Amniotic epithelial cell (primary cell): ENCODE data around the gene ITGA1.
A peak's percentile ranks its signal among the peaks of the same experiment; 100 is the strongest.

Experiments
- DNase-seq: peaks from one replicate; pipeline ENCODE4 v3.0.0-alpha.2; 2010; ENCODE audit warnings: low read depth

The ITGA1 gene

DNA sequence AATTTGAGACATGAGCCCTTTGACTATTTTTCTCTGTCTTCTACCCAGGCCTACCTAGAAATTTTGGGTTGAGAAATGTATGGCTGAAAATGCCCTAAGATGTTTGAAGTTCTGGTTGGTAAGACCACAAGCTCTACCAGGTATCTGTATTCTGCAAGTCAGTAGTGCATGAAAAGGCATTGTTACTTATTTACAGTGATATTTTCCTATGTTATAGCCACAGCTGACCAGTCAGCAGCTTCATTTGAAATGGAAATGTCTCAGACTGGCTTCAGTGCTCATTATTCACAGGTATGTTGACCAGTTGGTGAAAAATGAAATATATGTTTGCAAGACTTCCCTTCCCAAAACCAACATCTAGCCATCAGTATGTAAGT, 109.5 kb downstream of the ITGA1 start:
- DNase-seq = no peak

DNA sequence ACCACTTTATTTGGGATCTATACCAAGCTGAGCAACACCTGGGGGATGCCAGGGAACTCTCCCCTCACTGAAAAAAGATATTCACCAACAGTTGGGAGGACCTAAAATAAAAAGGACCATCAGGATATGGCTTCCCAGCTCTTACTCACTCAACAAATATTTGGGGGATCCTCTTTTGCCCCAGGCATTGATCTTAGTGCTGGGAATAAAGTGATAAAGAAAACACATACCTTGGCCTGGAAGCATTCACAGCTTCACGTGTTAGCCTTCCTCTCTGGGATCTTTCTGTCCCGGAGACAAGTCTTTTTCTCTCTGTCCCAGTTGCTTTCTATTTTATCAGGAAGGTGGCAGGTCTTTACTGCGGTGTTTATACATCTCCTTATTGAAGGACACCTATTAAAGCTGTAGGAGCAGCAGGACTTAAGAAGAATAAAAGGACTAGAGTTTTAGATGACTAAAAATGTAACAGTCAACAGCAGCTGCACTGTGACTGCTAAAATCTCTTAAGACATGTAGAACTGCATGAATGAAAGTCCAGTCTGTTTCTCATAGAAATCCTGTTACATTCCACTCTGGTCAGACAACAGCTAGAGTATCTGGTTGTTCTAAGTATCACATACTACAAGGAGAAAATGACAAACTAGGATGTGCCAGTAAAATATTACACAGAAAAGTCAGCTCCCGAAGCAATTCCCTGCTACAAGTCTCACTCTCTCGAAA, 111.4 kb downstream of the ITGA1 start:
- DNase-seq = no peak

DNA sequence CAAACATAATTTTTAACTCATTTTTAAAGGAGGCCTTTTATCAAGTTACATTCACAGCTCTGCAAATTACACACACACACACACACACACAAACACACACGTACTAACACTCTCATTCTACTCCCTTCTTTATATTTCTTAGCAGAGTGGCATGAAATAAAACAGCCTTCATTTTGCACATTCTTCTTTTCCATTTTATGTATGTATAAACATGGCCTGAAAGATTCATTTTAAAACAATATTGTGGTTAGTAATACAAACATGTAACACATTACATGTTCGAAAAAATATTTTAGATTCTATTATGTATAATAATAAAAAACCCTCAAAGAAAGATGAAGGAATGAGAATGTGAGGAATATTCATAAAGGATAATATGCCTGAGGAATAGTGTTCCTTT, 115.4 kb downstream of the ITGA1 start:
- DNase-seq = no peak

DNA sequence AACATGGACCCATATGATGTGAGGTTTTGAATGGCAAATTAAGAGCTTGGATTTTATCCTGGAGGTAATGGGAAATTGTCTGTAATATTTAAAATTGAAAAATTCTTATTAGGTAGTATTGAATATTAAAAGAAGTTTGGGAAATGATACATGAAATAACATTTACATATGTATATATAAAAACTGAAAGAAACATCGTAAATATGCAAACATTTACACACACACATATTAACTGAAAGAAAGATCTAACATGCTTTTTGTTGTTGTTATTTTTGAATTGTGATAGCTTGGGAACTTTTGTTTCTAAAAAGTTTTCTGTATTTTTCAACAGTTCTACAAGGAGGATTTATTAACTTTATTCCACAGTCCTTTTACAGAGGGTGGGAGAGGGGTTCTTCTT, 118.6 kb downstream of the ITGA1 start:
- no peak for DNase-seq

DNA sequence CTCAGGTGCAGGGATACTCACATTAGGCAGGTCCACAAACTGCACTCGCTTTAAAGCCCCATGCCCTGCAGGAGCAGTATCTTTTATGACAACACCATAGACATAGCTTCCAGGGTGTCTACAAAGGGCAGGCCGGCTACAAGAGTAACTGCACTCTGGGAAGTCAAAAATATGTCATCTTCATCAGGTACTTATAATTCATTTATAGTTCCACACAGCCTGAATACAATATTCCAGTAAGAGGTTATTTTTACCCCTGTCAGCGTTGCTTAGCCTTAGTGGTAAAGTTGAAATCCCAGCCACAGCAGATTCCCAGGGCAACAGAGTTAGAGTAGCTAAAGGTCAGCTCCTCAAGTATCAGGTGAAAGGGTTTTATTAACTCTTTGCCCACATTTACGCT, 119.1 kb downstream of the ITGA1 start:
- no peak for DNase-seq

DNA sequence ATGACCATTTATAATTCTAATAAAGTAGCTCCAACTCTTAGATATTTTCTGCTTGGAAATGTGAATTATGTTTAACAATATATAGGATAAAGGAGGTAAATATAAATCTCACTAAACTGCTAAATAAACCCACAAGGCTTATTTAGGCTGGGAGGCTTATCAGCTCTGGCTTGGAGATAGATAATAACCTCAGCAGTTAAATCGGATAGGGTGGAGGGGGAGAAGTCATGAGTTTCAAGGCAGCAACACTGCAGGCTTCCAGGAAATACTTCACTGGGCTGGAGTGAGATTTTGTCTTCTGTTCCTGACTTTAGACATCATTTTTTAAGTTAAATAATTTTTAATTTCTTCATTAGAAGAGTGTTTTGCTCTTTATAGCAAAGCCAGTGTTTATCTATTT, 121.5 kb downstream of the ITGA1 start:
- peak; percentile 73 for DNase-seq

DNA sequence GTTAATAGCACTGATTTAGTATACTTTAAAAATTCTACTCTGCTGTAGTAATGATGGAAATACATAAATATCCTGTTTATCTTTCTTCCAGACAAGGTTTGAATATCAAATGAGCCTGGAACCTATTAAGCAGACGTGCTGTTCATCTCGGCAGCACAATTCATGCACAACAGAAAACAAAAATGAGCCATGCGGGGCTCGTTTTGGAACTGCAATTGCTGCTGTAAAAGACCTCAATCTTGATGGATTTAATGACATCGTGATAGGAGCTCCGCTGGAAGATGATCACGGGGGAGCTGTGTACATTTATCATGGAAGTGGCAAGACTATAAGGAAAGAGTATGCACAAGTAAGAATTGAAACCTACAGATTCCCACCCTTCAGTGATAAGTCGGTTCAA, 122.4 kb downstream of the ITGA1 start:
- DNase-seq = peak; percentile 21

DNA sequence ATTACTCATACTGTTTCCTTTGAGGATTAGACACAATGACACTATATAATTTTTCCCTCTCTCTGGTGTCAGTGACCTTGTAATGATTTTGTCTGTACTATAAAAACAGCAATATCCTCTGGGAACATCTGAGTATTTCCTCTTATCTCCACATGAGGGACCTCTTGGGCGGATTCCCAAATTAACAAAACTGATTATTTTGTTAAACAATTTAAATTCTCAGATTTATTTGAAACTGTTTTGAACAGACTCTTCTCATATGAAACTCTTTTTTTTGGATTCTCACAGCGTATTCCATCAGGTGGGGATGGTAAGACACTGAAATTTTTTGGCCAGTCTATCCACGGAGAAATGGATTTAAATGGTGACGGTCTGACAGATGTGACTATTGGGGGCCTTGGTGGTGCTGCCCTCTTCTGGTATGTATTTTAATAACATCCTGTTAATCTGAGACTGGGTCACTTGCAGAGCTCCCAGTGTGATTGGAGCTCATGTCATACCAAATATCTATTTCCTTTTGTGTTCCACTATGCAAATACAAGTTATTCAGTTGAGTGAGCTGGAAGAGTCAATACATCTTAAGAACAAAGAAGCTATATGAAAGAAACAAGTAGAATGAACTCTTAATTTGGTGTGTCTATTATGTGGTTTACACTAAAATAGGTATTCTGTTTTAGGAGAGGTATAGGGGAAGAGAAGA, 127.6 kb downstream of the ITGA1 start:
- peak; percentile 65 for DNase-seq

DNA sequence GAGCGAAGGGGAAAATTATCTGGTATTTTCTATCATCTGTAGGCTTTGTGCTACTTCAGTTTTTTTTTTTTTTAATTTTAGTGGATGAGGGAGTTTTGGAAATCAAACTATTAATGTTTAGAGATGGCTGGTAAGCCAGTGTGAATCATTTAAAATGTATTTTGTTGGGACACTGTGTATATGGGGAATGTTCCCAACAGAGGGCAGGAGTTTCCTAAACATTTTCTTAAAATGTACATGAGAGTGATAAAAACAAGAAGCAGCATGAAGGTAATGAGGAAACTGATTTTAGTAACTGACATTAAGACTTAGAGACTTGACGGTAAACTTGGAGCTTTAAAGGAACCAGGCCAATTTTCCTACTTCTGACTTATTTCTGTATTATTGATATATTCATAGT, 133.2 kb downstream of the ITGA1 start:
- peak; percentile 56 for DNase-seq

DNA sequence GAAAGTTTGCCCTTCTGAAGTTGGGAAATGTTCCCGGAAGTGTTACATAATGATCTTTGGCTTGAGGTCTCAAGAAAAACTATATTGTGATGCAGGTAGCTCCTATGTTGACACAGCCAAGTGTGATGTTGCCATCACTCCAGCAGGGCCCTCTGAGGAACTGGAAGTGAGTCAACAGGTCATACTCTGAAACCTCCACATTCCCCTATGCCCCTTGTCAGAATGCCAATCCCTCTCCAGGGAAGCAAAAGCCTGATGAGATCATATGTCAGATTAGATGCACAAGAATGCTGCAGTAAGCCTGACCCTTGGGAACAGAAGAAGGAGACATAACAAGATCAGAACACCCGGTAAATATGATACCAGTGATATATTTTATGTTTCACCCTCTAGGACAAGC, 134.7 kb downstream of the ITGA1 start:
- DNase-seq = peak; percentile 93

DNA sequence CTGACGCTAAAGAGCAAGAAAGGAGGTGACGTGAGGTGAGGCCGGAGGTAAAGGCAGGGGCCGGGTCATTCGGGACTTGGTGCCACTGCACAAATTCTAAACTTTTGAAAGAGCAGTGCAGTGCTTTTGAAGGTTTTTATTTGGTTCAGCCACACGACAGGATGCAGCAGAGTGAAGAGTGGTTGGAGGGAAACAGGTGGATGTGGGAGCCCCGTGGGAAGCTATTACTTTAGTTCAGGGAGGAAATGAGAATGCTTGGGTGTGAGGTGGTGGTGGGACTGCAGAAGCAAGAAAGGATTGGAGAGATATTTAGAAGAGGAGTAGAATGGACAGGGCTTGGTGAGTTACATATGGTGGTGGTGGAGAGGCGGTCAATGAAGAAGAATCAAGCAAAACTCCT, 136.7 kb downstream of the ITGA1 start:
- DNase-seq = no peak

DNA sequence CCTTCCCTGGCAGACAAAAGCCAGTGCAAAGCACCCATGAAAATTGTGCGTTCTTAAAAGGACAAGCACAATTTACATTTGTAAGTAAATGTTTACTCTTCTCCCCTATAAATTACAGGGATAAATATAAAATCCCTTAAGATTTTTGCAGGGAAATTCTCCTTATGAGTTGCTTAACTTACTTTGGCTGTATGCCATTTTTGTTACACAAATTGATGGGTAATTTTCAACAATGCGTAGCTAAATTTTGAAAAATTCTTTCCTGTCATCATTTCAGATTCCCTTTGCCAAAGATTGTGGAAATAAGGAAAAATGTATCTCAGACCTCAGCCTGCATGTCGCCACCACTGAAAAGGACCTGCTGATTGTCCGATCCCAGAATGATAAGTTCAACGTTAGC, 137.3 kb downstream of the ITGA1 start:
- no peak for DNase-seq

DNA sequence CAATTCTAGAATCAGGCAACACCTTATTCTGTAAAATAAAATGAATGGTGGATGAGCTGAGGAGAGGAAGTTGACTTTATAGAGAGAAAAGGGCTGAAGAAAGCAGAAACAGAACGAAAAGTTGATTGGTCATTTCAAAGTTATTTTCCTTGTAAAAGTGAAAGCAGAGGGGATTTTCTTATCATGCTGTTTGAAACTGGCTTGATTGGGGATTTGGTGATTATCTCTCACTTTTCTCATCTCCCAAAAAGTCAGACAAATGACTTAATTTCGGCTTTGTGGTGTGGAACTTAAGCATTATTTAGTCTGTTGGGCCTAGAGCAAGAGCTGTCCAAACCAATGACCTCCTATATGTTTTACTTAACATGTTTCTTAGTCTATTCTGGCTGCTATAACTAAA, 141.0 kb downstream of the ITGA1 start:
- DNase-seq = no peak

DNA sequence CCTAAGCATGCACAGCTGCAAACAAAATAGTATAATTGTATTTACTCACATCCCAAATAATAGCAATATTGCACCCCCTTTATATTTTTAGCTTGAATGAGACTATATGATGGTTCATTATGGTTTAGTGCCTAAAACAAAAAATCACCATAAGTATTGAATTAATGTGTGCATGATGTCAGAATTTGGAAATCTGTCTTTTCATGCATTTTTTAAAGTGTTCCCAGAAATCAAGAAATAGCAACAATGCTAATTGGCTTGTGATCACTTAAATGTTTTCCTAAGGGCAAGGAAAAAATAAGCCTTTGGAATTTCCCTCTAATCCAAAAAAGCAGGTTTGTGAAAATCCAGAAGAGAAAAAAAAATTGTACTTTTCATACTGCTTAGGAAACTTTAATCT, 150.5 kb downstream of the ITGA1 start:
- DNase-seq = no peak

DNA sequence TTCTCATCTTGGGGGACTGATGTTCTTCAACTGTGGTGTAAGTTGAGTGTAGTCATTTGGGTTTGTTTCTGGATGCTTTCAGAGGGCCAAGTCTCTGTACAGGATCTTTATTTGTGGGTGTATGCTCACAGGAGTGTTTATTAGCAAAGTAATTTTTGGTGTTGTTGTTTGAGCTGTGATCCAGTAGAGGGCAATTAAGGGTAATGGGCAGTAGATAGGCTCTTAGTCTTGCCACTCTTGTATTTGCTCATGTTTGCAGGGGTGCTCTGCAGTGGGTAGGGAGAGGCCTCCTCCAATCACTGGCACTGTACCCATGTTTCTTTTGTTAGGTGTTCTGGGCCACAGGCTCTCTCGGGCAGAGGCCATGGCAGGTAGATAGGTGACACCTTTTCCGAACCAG, 155.6 kb downstream of the ITGA1 start:
- DNase-seq = no peak

DNA sequence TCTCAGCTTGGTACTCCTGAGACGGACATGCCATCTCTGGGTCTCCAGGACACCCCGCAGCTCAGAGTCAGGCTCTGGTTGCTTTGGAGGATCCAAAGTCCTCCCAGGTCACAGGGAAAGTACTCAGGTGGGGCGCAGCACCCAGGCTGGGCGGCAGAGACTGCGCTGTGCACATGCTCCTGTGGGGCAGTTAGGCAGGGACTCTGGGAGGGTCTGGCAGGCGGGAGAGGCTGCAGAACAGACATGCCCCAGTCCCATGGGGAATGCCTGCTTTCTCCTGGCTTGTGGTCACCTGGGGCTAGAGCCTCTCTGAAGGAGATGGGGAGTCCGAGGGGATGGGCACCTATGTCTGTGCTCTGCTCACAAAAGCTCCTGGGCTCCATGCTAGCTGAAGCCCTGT, 156.1 kb downstream of the ITGA1 start:
- no peak for DNase-seq

DNA sequence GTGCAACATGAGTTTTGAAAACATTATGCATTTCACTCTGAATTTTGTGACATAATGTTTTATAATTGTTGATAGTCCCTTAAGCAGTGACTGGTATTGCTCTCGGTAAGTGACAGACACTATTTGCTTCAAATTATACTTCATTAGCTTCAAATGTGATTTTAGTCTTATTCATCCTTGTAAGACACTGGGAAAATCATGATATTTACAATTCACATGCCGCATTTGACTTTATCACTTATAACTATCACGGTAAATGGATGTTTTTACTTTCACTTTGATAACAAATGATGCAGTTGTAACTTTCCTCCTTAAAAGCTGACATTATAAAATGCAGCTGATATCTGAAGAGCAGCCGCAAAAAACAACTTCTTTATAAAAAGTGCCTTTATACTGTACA, 157.3 kb downstream of the ITGA1 start:
- DNase-seq = no peak

DNA sequence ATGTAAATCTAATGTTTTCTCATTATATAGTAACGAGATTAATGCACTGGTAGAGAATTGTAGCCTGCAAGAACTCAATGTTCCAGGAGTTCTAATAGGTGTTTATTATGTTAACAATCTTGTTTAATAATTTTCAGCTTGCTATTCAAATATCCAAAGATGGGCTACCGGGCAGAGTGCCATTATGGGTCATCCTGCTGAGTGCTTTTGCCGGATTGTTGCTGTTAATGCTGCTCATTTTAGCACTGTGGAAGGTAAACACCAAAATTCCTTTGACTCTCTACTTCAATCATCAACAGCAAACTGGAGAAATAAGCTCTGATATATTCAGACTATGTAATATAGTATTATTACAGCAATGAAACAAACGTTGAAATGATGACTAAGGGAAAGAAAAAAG, 159.5 kb downstream of the ITGA1 start:
- DNase-seq = no peak

DNA sequence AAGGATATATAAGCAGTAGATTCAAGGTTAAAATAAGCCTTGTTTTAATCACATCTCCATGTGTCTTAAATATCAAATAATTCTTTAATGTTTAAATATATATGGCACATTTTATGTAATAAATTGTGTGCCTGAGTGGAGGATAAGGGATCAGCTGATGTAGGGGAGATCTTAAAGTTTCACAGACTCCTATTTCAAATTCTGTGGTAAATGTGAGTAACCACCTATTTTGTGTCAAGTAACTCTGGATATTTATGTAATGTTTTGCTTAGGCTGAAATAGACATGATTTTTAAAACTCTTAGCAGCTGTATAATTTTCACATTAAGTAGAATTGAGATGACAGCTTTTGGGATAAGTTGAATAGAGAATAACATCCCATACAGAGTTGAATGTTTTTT, 160.1 kb downstream of the ITGA1 start:
- peak; percentile 44 for DNase-seq

DNA sequence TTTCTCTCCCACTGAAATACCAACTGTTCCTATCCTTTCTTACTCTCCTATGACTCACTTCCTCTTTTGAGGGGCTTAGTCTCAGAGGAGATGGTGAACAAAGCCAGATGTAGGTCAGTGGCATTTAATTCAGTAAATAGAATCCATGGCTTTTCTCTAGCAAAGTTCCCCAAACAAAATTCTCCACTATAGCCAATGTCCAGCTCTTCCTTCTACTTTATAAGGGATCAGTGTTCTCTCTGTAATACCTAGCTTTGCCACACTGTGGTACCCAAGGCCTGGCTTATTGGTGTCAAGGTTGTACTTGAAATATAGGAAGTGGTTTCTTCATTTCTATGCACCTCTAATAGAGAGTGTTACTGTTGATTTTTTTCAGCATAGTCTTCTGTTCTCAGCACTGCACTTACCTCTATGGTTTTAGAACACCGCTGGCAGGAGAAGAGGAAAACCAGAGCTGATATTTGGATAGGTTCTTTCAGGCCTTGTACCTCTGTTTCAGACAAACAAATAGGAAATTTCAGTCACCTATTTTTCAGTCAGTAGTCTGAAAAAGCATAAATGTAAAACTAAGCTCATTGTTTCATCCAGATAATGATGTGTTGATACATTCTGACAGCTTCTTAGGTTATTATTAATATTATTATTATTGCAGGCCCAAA, 160.8 kb downstream of the ITGA1 start:
- peak; percentile 77 for DNase-seq

DNA sequence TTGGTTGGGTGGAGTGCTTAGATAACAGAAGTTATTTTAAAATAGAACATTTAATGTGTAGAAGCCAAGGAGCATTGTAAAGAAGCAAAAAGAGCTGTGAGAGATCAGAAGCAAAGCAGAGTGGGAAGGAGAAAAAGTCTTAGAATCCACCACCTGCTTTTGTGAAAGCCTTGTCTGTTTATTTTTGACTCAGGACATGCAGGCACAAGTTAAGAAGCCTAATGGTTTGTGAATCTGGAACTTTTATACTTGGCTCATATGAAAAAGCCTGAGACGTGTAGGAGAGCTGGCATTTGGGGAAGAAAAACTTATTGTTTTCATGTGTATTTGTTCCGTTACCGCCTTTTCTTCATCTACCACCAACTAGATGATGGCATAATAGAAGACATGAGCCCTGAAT, 163.0 kb downstream of the ITGA1 start:
- no peak for DNase-seq

DNA sequence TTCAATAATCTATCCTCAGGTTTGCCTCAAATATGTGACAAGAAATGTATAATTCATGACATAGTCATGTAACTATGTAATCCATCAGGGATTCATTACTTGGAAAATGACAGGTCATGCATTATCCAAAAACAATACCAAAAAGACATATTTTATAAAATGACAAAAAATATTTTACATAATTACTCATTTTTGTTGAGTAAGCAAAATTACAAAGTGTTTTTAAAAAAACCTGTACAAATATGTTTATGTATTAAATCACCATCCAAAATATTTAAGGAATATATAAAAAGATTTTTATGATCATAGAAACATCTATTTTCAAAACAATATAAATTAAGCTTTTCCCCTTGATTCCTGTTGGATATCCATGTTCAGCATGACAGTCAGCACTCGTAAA, 164.8 kb downstream of the ITGA1 start:
- DNase-seq = no peak

DNA sequence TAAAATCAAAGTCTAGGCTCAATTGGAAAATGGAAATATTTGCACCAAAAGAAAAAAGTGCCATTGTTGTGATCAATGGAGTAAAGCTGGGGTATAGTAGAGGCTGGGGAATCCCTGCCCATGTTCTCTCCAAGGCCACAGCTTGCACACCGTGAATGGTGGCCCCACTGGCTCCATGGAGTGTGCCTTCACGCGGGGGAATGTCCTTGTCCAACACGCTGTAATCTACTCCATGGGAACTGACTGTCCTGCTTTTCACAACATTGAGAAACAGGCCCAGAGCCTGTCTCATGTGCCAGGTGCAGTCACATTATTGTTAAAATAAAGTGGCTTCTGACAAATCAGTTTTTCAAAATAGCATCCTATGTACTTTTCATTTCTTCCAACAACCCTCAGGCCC, 168.3 kb downstream of the ITGA1 start:
- DNase-seq = no peak
